Neural cell (in vitro differentiated cells): ENCODE measurements around the gene GALNT16. TPM values are rescaled to one million over a fixed set of nuclear protein-coding genes. Genes with fewer than 3 reads are reported as not detected.
A peak's percentile ranks its signal among the peaks of the same experiment; 100 is the strongest.

ENCODE experiments used
- H2AFZ ChIP-seq: fragments of 200-600, 300-800 bp; sonication (generic), shearing (Covaris generic); 2 replicates; pipeline ENCODE4 v1.6.0; 2014; ENCODE audit warnings: low read depth, mild to moderate bottlenecking, antibody characterized with exemption, low read length, moderate library complexity
- H3F3A ChIP-seq: fragments of 200-600 bp; shearing (Covaris generic); 2 replicates; pipeline ENCODE4 v1.6.1; 2016; ENCODE audit warnings: mild to moderate bottlenecking, moderate library complexity, mixed read lengths, antibody characterized with exemption, low read length; ENCODE audit not compliant: insufficient read depth, poor library complexity, severe bottlenecking
- H3K27ac ChIP-seq: fragments of 200-600, 300-800 bp; sonication (generic), shearing (Covaris generic); 2 replicates; pipeline ENCODE4 v1.5.1; 2014; ENCODE audit warnings: mild to moderate bottlenecking, low read length, moderate library complexity
- H3K27me3 ChIP-seq: fragments of 300-800, 200-600 bp; sonication (generic), shearing (Covaris generic); 2 replicates; pipeline ENCODE4 v1.6.0; 2014; ENCODE audit warnings: mild to moderate bottlenecking, low read depth, low read length, moderate library complexity; ENCODE audit not compliant: insufficient read depth
- H3K36me3 ChIP-seq: fragments of 300-800, 200-600 bp; sonication (generic), shearing (Covaris generic); 2 replicates; pipeline ENCODE4 v1.5.1; 2014; ENCODE audit warnings: mild to moderate bottlenecking, antibody characterized with exemption, low read length, moderate library complexity; ENCODE audit not compliant: insufficient read depth
- H3K4me2 ChIP-seq: fragments of 300-800, 200-600 bp; sonication (generic), shearing (Covaris generic); 2 replicates; pipeline ENCODE4 v1.6.0; 2014; ENCODE audit warnings: mild to moderate bottlenecking, low read length
- H3K4me3 ChIP-seq: fragments of 300-800, 200-600 bp; sonication (generic), shearing (Covaris generic); 2 replicates; pipeline ENCODE4 v1.5.1; 2014; ENCODE audit warnings: mild to moderate bottlenecking, low read length, moderate library complexity
- H3K79me2 ChIP-seq: fragments of 200-600 bp; shearing (Covaris generic); replicated peaks from 2 replicates; pipeline ENCODE4 v1.6.0; 2014; ENCODE audit warnings: mild to moderate bottlenecking, low read length, moderate library complexity; ENCODE audit not compliant: insufficient read depth
- H3K9ac ChIP-seq: fragments of 300-800, 200-600 bp; sonication (generic), shearing (Covaris generic); 2 replicates; pipeline ENCODE4 v1.6.1; 2016; ENCODE audit warnings: mild to moderate bottlenecking, low read length, mixed read lengths
- H3K9me2 ChIP-seq: fragments of 200-600 bp; shearing (Covaris generic); 2 replicates; pipeline ENCODE4 v1.6.1; 2016; ENCODE audit warnings: mild to moderate bottlenecking, low read length, mixed read lengths; ENCODE audit not compliant: insufficient read depth
- H3K9me3 ChIP-seq: fragments of 200-600, 300-800 bp; sonication (generic), shearing (Covaris generic); 2 replicates; pipeline ENCODE4 v1.6.1; 2016; ENCODE audit warnings: mild to moderate bottlenecking, mixed run types, low read length, moderate library complexity, mixed read lengths
- H4K20me1 ChIP-seq: fragments of 200-600 bp; shearing (Covaris generic); 2 replicates; pipeline ENCODE4 v1.6.1; 2016; ENCODE audit warnings: mild to moderate bottlenecking, mixed run types; ENCODE audit not compliant: insufficient read depth
- EP300 ChIP-seq: fragments of 450-650 bp; conservative IDR thresholded peaks from 2 replicates; pipeline ENCODE4 v1.6.1; 2014; ENCODE audit warnings: antibody characterized with exemption, mild to moderate bottlenecking, moderate library complexity; ENCODE audit not compliant: poor library complexity, severe bottlenecking
- EZH2 ChIP-seq: fragments of 200-600, 300-800 bp; shearing (Covaris generic), sonication (generic); IDR thresholded peaks from 2 replicates; pipeline ENCODE4 v1.6.1; 2014; ENCODE audit warnings: antibody characterized with exemption, low read length, borderline replicate concordance, mild to moderate bottlenecking; ENCODE audit not compliant: insufficient read depth, poor library complexity, severe bottlenecking
- MXI1 ChIP-seq: fragments of 450-650 bp; conservative IDR thresholded peaks from 2 replicates; pipeline ENCODE4 v1.6.1; 2014; ENCODE audit warnings: antibody characterized with exemption, mild to moderate bottlenecking; ENCODE audit not compliant: poor library complexity, severe bottlenecking
- POLR2AphosphoS5 ChIP-seq: IDR thresholded peaks from 2 replicates; pipeline ENCODE4 v1.6.1; 2012
- RAD21 ChIP-seq: fragments of 450-650 bp; conservative IDR thresholded peaks from 2 replicates; pipeline ENCODE4 v1.6.1; 2014; ENCODE audit warnings: antibody characterized with exemption, mild to moderate bottlenecking, moderate library complexity
- SMC3 ChIP-seq: fragments of 450-650 bp; conservative IDR thresholded peaks from 2 replicates; pipeline ENCODE4 v1.6.1; 2014; ENCODE audit warnings: antibody characterized with exemption, mild to moderate bottlenecking, moderate library complexity; ENCODE audit not compliant: poor library complexity
- TAF1 ChIP-seq: IDR thresholded peaks from 2 replicates; pipeline ENCODE4 v1.6.1; 2012; ENCODE audit warnings: low read depth
- polyA plus RNA-seq: library from polyadenylated mRNA; depleted of rRNA; stranded (reverse); fragments of >200 nt; gene quantifications from 2 replicates; pipeline ENCODE4 v1.2.3, GENCODE V29; 2014
- TF ChIP-seq, protein P1 (sequence below): fragments of 450-650 bp; IDR thresholded peaks from 2 replicates; pipeline ENCODE4 v1.5.1; 2014; ENCODE audit warnings: antibody characterized with exemption, mild to moderate bottlenecking, moderate library complexity; ENCODE audit not compliant: poor library complexity, severe bottlenecking
- TF ChIP-seq, protein P2 (sequence below): IDR thresholded peaks from 2 replicates; pipeline ENCODE4 v1.6.1; 2012; ENCODE audit warnings: borderline replicate concordance

Gene GALNT16
- polyA plus RNA-seq, 1 donor from 2014 or later: 23.8 TPM

DNA sequence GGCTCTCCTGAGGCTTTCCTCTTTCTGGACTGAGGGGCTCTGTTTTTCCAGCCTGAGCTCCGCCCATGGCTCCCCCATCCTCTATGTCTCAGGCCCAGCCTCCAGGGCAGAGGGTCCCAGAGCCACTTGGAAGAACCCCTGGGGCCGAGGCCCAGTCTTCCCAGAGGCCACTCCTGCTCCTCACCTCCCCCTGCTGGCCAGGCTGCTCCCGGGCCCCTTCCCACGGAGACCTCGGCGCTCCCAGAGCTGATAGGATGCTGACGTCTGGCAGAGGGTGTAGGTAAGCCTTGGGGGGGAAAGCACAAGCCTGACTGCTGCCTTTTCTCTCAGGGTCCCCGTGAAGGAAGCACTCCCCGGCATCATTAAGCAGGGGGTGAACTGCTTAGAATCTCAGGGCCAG, 86.8 kb downstream of the GALNT16 start:
- Histone ChIP-seq H3K79me2 (no peaks in the 10 kb centered on the region), H3F3A (no peaks in the 10 kb centered on the region), H4K20me1 (no peaks in the 10 kb centered on the region), H3K9ac (no peak overlapping the region), H3K27me3 (no peaks in the 10 kb centered on the region), H3K4me2 (no peak overlapping the region), H3K9me2 (no peaks in the 10 kb centered on the region), H2AFZ (no peak overlapping the region), H3K27ac (no peak overlapping the region), H3K4me3 (no peak overlapping the region), H3K36me3 (no peaks in the 10 kb centered on the region), H3K9me3 (no peaks in the 10 kb centered on the region)
- TF ChIP-seq RAD21 (peak; percentile 14), SMC3 (peak; percentile 27)
- TF ChIP-seq, protein P1, sequence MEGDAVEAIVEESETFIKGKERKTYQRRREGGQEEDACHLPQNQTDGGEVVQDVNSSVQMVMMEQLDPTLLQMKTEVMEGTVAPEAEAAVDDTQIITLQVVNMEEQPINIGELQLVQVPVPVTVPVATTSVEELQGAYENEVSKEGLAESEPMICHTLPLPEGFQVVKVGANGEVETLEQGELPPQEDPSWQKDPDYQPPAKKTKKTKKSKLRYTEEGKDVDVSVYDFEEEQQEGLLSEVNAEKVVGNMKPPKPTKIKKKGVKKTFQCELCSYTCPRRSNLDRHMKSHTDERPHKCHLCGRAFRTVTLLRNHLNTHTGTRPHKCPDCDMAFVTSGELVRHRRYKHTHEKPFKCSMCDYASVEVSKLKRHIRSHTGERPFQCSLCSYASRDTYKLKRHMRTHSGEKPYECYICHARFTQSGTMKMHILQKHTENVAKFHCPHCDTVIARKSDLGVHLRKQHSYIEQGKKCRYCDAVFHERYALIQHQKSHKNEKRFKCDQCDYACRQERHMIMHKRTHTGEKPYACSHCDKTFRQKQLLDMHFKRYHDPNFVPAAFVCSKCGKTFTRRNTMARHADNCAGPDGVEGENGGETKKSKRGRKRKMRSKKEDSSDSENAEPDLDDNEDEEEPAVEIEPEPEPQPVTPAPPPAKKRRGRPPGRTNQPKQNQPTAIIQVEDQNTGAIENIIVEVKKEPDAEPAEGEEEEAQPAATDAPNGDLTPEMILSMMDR: no peak

DNA sequence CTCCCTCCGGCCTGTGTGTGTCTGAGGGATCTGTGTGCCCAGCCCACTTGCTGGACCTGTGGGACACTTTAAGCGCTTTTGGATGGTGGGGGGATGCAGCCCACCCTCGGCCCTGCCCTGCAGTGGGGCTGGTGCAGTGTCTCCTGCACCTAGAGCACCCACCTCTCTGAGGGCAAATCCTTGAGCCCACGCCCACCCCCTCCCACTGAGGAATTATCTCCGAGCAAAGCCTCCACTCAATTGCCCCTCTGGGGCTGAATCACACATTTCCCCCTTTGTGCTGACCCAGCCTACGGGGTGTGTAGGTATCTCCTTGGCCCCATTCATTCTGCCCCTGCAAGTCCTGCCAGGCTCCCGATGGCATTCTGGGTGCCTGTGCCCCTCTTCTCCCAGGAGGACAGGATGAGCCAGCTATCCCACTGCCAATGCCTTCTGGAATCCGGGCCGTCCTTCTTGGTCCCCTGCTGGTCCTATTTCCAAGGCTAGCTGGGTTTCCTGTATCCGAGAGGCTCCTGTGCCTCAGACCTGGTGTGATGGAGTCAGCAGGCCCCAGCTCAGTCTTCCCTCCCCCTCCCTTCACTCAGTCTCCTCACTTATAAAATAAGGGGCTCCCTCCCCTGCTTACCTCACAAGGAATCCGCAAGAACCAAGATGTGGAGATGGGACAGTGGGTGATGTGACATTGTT, 89.3 kb downstream of the GALNT16 start:
- no peak overlapping the region for H3K4me3 ChIP-seq
- no peaks in the 10 kb centered on the region for H3K9me2 ChIP-seq
- H3K27me3 ChIP-seq: no peaks in the 10 kb centered on the region
- H3K9ac ChIP-seq: no peak overlapping the region
- H2AFZ ChIP-seq: no peak overlapping the region
- no peak overlapping the region for H3K27ac ChIP-seq
- TF ChIP-seq, protein P1: no peak
- TF ChIP-seq POLR2AphosphoS5: no peak
- no peak for TF ChIP-seq EZH2
- TF ChIP-seq, protein P2, sequence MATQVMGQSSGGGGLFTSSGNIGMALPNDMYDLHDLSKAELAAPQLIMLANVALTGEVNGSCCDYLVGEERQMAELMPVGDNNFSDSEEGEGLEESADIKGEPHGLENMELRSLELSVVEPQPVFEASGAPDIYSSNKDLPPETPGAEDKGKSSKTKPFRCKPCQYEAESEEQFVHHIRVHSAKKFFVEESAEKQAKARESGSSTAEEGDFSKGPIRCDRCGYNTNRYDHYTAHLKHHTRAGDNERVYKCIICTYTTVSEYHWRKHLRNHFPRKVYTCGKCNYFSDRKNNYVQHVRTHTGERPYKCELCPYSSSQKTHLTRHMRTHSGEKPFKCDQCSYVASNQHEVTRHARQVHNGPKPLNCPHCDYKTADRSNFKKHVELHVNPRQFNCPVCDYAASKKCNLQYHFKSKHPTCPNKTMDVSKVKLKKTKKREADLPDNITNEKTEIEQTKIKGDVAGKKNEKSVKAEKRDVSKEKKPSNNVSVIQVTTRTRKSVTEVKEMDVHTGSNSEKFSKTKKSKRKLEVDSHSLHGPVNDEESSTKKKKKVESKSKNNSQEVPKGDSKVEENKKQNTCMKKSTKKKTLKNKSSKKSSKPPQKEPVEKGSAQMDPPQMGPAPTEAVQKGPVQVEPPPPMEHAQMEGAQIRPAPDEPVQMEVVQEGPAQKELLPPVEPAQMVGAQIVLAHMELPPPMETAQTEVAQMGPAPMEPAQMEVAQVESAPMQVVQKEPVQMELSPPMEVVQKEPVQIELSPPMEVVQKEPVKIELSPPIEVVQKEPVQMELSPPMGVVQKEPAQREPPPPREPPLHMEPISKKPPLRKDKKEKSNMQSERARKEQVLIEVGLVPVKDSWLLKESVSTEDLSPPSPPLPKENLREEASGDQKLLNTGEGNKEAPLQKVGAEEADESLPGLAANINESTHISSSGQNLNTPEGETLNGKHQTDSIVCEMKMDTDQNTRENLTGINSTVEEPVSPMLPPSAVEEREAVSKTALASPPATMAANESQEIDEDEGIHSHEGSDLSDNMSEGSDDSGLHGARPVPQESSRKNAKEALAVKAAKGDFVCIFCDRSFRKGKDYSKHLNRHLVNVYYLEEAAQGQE: no peak
- no peak for TF ChIP-seq EP300
- TF ChIP-seq RAD21: no peak
- no peak for TF ChIP-seq TAF1
- no peak for TF ChIP-seq MXI1
- TF ChIP-seq SMC3: no peak
- no peaks in the 10 kb centered on the region for H4K20me1 ChIP-seq
- no peaks in the 10 kb centered on the region for H3K79me2 ChIP-seq
- H3K9me3 ChIP-seq: no peaks in the 10 kb centered on the region
- no peaks in the 10 kb centered on the region for H3K36me3 ChIP-seq
- no peaks in the 10 kb centered on the region for H3F3A ChIP-seq
- H3K4me2 ChIP-seq: no peak overlapping the region
